Activated naive CD4-positive, alpha-beta T cell treated with anti-CD3 and anti-CD28 coated beads for 36 hours (primary cell): ENCODE results near the gene HS2ST1. TPM values are rescaled to one million over a fixed set of nuclear protein-coding genes. Genes with fewer than 3 reads are reported as not detected.
A peak's percentile ranks its signal among the peaks of the same experiment; 100 is the strongest.

Experiments used
- CTCF ChIA-PET: fragments of 350-600 bp; sonication (Branson Sonifier 250); formaldehyde crosslinking; loops from one replicate; lab custom pipeline; 2021; ENCODE audit warnings: antibody characterized with exemption; lab: Charles Lee
- DNase-seq: peaks from one replicate; pipeline ENCODE4 v3.0.0-alpha.2; 2020
- H3K27ac Mint-ChIP-seq: one replicate; pipeline ENCODE4 v1.8.0; 2021; ENCODE audit warnings: mild to moderate bottlenecking, mixed read lengths
- H3K27me3 Mint-ChIP-seq: one replicate; pipeline ENCODE4 v1.8.0; 2021; ENCODE audit warnings: low read depth, mixed read lengths
- H3K36me3 Mint-ChIP-seq: one replicate; pipeline ENCODE4 v1.8.0; 2021; ENCODE audit warnings: low read depth, mixed read lengths
- H3K4me1 Mint-ChIP-seq: one replicate; pipeline ENCODE4 v1.8.0; 2021; ENCODE audit warnings: low read depth, mixed read lengths
- H3K4me3 Mint-ChIP-seq: one replicate; pipeline ENCODE4 v1.8.0; 2021; ENCODE audit warnings: mild to moderate bottlenecking, moderate library complexity, mixed read lengths
- H3K9me3 Mint-ChIP-seq: one replicate; pipeline ENCODE4 v1.8.0; 2021; ENCODE audit warnings: mixed read lengths
- intact Hi-C: fragments of 100-400 bp; cut with micrococcal nuclease; formaldehyde crosslinking; loops from one replicate; pipeline ENCODE4 v1.15.1; 2023
- total RNA-seq, 2 experiments: library from RNA; stranded (reverse); gene quantifications; one replicate each; pipeline ENCODE4 v1.2.3, GENCODE V29; 2021

HS2ST1 gene
- total RNA-seq, 2 experiments from 2014 or later, result 11.3 to 15.5 TPM

DNA sequence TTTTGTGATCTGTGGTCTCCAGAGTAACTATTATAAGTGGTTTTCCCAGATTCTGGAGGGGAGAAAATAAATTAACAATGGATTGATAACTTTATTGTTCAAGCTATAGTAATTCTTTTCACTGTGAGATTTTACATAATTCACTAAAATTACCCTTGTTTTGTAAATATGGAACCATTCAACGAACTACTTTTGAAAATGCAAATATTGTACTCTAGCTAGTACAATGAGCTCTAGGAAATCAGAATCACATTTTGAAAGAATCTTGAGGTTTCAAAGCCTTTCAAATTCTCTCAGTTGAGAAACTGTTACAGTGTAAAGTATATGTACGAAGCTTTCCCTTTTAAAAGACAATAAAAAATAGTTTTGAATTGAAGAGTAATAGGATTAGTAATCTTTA lies 119.9 kb downstream of the HS2ST1 start:
- Mint-ChIP-seq H3K9me3 (no peaks in the 10 kb centered on the region), H3K27ac (no peak overlapping the region), H3K27me3 (no peaks in the 10 kb centered on the region), H3K4me1 (peaks cover 2% of the 10 kb centered on the region), H3K36me3 (no peaks in the 10 kb centered on the region), H3K4me3 (no peak overlapping the region)
- intact Hi-C loops, result no loop called here
- CTCF ChIA-PET, result interaction anchor here (0.6 to 2.0 kb wide), 3 partner anchors 11 to 203 kb away, joined by 3 to 8 read pairs (median 5); no protein-coding TSS in a partner anchor
- no peak for DNase-seq

DNA sequence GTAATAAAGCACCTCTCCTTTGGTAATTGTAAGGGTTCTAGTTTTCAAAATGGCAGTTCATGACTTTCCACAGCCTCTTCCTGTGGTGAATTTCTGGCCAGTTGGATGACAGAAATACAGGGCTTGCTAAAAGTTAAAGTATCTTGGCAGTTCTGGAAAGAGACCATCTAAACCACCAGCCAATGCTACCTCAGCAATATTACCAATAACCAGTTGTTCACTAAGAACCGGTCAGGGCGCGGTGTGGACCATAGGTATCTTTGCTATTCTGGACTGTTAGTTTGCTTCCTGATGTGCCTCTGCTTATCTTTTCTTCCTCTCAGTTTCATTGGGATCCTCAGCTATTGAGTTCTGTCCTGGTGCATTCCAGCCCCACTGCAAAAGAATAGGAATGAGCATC lies 124.7 kb downstream of the HS2ST1 start:
- DNase-seq, result no peak
- Mint-ChIP-seq H3K4me1 (peaks cover 17% of the 10 kb centered on the region), H3K4me3 (no peak overlapping the region), H3K27me3 (no peaks in the 10 kb centered on the region), H3K36me3 (no peaks in the 10 kb centered on the region), H3K9me3 (no peaks in the 10 kb centered on the region), H3K27ac (no peak overlapping the region)
- CTCF ChIA-PET, result no interaction called here
- intact Hi-C loops, result loop anchor here (5.0 kb wide), 1 partner anchor 657 kb away; no protein-coding TSS in a partner anchor

DNA sequence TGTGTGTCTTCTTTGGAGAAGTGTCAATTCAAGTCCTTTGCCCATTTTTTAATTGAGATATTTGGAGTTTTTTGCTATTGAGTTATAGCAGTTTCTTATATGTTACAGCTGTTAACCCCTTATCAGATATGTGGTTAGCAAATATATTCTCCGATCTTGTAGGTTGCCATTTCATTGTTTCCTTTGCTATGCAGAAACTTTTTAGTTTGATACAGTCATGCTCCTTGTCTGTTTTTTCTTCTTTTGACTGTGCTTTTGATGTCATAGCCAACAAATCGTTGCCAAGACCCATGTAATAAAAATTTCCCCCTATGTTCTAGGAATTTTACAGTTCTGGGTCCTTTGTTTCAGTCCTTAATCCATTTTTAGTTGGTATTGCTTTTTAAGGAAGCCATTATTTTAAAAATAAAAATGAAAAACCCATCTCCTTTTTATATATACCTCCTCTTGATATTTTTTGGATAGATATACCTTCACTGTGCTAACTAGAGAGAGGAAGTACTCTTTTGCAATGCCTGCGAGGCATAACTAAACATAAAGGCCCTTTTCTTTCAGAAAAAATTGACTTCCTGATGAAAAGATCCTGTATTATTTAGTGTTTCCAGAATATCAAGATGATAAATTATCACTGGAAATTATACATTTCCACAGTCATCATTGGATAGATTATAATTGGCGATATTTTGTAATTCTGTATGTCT lies 127.8 kb downstream of the HS2ST1 start:
- Mint-ChIP-seq H3K36me3 (peaks cover 4% of the 10 kb centered on the region), H3K27ac (peak overlapping the region; percentile 24), H3K27me3 (no peaks in the 10 kb centered on the region), H3K4me1 (peaks cover 37% of the 10 kb centered on the region), H3K9me3 (no peaks in the 10 kb centered on the region), H3K4me3 (peak overlapping the region; percentile 18)
- DNase-seq, result no peak
- intact Hi-C loops, result loop anchor here (10.0 kb wide), 1 partner anchor 1767 kb away; the partner anchor contains the start of gene BCL10
- CTCF ChIA-PET, result no interaction called here

DNA sequence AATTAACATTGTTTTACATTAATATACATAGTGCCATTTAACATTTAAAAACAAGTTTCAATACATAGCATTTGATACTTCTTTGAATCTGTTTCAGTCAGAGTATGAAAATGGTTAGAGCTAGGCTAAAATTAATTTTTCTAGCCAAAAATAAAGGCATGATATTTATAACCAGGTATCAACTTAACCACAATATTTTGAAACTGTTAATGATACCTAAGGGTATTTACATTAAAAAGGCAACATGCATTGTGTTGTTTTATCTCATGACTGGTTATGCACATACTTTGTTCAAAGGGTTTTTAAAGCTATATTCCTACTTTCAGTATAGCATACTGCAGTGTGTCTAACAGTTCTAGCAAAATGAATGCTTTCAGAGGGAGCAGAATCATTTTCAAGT lies 130.0 kb downstream of the HS2ST1 start:
- Mint-ChIP-seq H3K4me1 (peaks cover 39% of the 10 kb centered on the region), H3K4me3 (peak overlapping the region; percentile 18), H3K27ac (peak overlapping the region; percentile 79), H3K27me3 (no peaks in the 10 kb centered on the region), H3K36me3 (peaks cover 9% of the 10 kb centered on the region), H3K9me3 (peaks cover 4% of the 10 kb centered on the region)
- intact Hi-C loops, result loop anchor here (2.0 to 10.0 kb wide), 2 partner anchors 46 to 1770 kb away; partner anchors contain the start of gene BCL10
- CTCF ChIA-PET, result interaction anchor here (1.1 to 2.4 kb wide), 4 partner anchors 10 to 340 kb away, joined by 3 to 12 read pairs (median 4); partner anchors contain the start of gene SH3GLB1
- DNase-seq, result no peak

DNA sequence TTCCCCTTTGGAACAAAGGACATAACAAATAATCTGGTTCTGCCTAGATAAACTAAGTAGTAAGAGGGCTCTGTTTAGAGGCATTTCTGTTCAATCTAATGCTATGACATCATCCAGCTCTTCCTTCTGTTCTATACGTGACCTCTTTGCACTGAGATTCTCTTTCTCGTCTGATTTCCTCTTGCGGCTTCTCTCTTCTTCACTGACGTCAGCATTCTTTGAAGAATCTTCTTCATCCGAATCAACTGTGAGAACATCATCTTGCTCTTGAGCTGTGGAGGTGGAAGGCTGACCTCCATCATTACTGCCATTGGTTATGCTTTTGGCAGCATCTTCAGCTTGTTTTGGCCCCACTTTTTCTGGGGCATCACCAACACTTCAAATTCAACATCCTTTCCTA lies 130.4 kb downstream of the HS2ST1 start:
- H3K9me3 Mint-ChIP-seq, result peaks cover 4% of the 10 kb centered on the region
- H3K4me1 Mint-ChIP-seq, result peaks cover 40% of the 10 kb centered on the region
- peak overlapping the region; percentile 79 for H3K27ac Mint-ChIP-seq
- peaks cover 9% of the 10 kb centered on the region for H3K36me3 Mint-ChIP-seq
- peak overlapping the region; percentile 18 for H3K4me3 Mint-ChIP-seq
- intact Hi-C loops, result loop anchor here (1.0 to 10.0 kb wide), 8 partner anchors 16 to 1770 kb away; partner anchors contain the start of genes BCL10, HS2ST1, PKN2 and SELENOF
- no peaks in the 10 kb centered on the region for H3K27me3 Mint-ChIP-seq
- DNase-seq, result peak; percentile 42
- CTCF ChIA-PET, result interaction anchor here (1.1 to 2.4 kb wide), 5 partner anchors 10 to 340 kb away, joined by 3 to 12 read pairs (median 5); partner anchors contain the start of gene SH3GLB1

DNA sequence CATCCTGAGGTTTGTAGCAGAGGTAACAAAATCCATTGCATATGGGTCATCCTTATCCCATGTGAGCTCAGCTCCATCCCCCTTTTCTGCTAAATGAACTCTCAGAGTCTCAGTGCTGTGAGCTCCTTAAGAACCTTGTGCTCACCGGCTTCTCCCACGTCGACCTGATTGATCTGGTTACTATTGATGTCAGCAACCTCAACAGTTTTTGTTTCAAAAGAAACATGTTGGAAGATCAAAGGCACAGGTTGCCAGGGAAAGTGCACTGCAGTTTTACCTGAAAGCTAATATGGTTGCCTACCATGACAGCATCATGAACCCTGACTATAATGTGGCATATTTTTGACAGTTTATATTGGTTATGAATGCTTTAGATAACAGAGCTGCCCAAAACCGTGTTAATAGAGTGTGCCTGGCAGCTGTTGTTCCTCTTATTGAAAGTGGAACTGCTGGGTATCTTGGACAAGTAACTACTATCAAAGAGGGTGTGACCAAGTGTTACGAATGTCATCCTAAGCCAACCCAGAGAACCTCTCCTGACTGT lies 131.4 kb downstream of the HS2ST1 start:
- Mint-ChIP-seq H3K27me3 (no peaks in the 10 kb centered on the region), H3K4me1 (peaks cover 45% of the 10 kb centered on the region), H3K4me3 (peak overlapping the region; percentile 33), H3K36me3 (peaks cover 9% of the 10 kb centered on the region), H3K9me3 (peaks cover 4% of the 10 kb centered on the region), H3K27ac (peak overlapping the region; percentile 79)
- DNase-seq, result peak; percentile 82
- intact Hi-C loops, result loop anchor here (1.0 to 10.0 kb wide), 8 partner anchors 15 to 1771 kb away; partner anchors contain the start of genes BCL10, HS2ST1, PKN2 and SELENOF
- CTCF ChIA-PET, result interaction anchor here (1.6 to 2.4 kb wide), 3 partner anchors 9 to 38 kb away, joined by 5 to 12 read pairs (median 5); no protein-coding TSS in a partner anchor

DNA sequence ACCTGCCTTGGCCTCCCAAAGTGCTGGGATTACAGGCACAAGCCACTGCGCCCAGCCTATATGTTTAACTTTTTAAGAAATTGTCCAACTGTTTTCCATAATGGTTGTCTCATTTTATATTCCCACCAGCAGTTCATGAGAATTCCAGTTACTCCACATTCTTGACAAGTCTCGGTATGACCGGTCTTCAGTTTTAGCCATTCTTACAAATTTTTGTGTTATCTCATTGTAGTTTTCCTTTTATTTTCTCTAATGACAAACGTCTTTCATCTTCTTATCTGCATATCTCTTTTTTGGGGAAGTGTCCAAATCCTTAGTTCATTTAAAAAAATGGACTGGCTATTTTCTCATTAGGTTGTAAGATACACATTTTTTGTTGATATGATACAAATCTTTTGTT lies 132.5 kb downstream of the HS2ST1 start:
- intact Hi-C loops, result loop anchor here (5.0 to 10.0 kb wide), 2 partner anchors 1635 to 1772 kb away; partner anchors contain the start of genes BCL10 and PKN2
- H3K4me1 Mint-ChIP-seq, result peaks cover 39% of the 10 kb centered on the region
- H3K4me3 Mint-ChIP-seq, result no peak overlapping the region
- H3K27ac Mint-ChIP-seq, result no peak overlapping the region
- H3K36me3 Mint-ChIP-seq, result peaks cover 9% of the 10 kb centered on the region
- no peaks in the 10 kb centered on the region for H3K27me3 Mint-ChIP-seq
- no peak for DNase-seq
- CTCF ChIA-PET, result no interaction called here
- peaks cover 4% of the 10 kb centered on the region for H3K9me3 Mint-ChIP-seq

DNA sequence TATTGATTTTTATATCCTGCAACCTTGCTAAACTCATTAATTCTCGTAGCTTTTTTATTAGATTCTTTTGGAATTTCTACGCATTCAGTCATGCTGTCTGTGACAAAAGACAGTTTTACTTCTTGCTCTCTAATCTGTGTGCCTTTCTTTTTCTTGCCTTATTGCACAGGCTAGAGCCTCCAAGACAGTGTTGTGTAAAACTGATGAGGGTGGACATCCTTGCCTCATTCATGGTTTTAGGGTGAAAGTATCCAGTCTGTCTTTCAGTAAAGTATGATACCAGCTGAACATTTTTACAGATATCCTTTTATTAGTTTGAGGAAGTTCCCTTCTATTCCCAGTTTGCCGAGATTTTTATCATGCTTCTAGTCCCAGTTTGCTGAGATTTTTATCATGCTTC lies 133.8 kb downstream of the HS2ST1 start:
- Mint-ChIP-seq H3K27ac (no peak overlapping the region), H3K27me3 (no peaks in the 10 kb centered on the region), H3K9me3 (peaks cover 4% of the 10 kb centered on the region), H3K4me1 (peaks cover 29% of the 10 kb centered on the region), H3K4me3 (no peak overlapping the region), H3K36me3 (peaks cover 9% of the 10 kb centered on the region)
- intact Hi-C loops, result loop anchor here (5.0 to 10.0 kb wide), 2 partner anchors 1634 to 1773 kb away; partner anchors contain the start of genes BCL10 and PKN2
- CTCF ChIA-PET, result interaction anchor here (1.3 kb wide), 1 partner anchor 10 kb away, joined by 4 read pairs; no protein-coding TSS in a partner anchor
- no peak for DNase-seq

DNA sequence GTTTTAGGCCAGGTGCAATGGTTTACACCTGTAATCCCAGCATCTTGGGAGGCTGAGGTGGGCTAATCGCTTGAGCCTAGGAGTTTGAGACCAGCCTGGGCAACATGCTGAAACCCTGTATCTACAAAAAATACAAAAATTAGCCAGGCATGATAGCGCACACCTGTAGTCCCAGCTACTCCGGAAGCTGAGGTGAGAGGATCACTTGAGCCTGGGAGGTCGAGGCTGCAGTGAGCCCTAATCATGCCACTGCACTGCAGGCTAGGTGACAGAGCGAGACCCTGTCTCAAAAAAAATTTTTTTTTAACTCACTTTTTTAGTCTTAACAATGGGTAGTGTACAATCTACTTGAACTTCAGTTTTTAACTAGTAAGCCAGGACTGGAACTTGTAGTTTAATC lies 137.5 kb downstream of the HS2ST1 start:
- H3K36me3 Mint-ChIP-seq, result peaks cover 13% of the 10 kb centered on the region
- no peak overlapping the region for H3K27ac Mint-ChIP-seq

DNA sequence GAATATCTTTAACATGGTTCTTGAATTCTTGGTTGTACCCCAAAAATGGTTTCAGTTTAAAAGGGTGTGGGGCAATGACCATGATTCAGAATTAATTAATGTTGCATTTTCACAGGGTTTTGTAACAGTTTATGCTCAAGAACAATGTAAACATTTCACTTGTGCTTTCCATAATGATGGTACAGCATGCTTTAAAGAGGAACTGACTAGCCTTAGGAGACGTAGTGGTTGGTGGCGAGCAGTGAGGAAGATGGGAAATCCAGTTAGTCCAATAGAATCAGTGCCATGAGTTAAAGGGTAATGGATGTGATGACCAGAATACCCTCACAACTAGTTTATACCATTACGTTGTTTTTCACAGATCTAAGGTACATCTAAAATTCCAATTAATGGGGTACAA lies 138.0 kb downstream of the HS2ST1 start:
- H3K27ac Mint-ChIP-seq, result no peak overlapping the region
- H3K4me1 Mint-ChIP-seq, result peaks cover 10% of the 10 kb centered on the region
- no peak overlapping the region for H3K4me3 Mint-ChIP-seq
- peaks cover 10% of the 10 kb centered on the region for H3K36me3 Mint-ChIP-seq
- no peaks in the 10 kb centered on the region for H3K27me3 Mint-ChIP-seq
- DNase-seq, result no peak
- CTCF ChIA-PET, result no interaction called here
- intact Hi-C loops, result no loop called here
- peaks cover 11% of the 10 kb centered on the region for H3K9me3 Mint-ChIP-seq

More for the DNA sequence above, 137.5 kb downstream of the HS2ST1 start:
- H3K27me3 Mint-ChIP-seq, result no peaks in the 10 kb centered on the region
- CTCF ChIA-PET, result interaction anchor here (0.6 kb wide), 1 partner anchor 23 kb away, joined by 3 read pairs; no protein-coding TSS in a partner anchor
- no peak overlapping the region for H3K4me3 Mint-ChIP-seq
- intact Hi-C loops, result no loop called here
- peaks cover 10% of the 10 kb centered on the region for H3K4me1 Mint-ChIP-seq
- peaks cover 11% of the 10 kb centered on the region for H3K9me3 Mint-ChIP-seq
- no peak for DNase-seq

DNA sequence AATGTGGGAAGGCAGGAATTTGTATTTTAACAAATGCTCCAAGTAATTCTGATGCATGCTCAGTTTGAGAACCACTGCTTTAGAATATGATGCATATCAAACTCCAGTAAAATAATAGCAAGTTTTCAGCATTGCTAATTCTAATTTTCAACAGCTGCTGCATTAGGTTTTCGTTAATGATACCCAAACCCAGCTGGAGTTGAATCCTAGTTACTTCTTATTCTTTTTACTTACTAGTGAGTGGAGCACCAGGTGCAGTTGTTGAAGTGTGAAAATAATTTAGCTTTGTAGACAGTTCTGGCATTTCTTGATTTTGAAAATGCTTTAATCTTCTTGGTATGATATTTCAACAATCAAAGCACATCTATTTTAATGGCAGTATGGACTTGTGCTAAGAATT lies 138.5 kb downstream of the HS2ST1 start:
- peaks cover 11% of the 10 kb centered on the region for H3K9me3 Mint-ChIP-seq
- peaks cover 8% of the 10 kb centered on the region for H3K36me3 Mint-ChIP-seq
- no peak overlapping the region for H3K4me3 Mint-ChIP-seq
- CTCF ChIA-PET, result interaction anchor here (1.8 kb wide), 1 partner anchor 31 kb away, joined by 4 read pairs; no protein-coding TSS in a partner anchor
- no peak for DNase-seq
- no peak overlapping the region for H3K27ac Mint-ChIP-seq
- peaks cover 12% of the 10 kb centered on the region for H3K4me1 Mint-ChIP-seq
- intact Hi-C loops, result no loop called here
- H3K27me3 Mint-ChIP-seq, result no peaks in the 10 kb centered on the region

DNA sequence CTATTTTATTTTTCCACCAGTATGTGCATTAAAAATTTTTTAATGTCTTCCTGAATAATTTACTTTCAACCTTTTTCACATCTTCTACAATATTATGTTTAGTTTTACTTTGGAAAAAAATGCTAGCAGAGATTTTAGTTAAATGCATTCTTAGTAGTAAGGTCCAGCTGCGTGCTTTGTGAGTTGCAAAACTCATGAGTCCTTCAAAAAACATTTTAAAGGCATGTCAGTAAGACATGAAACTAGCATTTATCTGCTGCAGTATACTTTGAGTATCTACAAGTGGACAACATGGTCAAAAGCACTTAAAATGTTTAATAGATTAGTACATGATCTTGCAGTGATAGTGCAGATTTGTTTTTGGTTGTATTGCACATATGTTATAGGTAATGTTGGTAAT lies 139.0 kb downstream of the HS2ST1 start:
- intact Hi-C loops, result no loop called here
- CTCF ChIA-PET, result interaction anchor here (1.8 kb wide), 1 partner anchor 31 kb away, joined by 4 read pairs; no protein-coding TSS in a partner anchor
- Mint-ChIP-seq H3K36me3 (peaks cover 5% of the 10 kb centered on the region), H3K4me1 (peaks cover 15% of the 10 kb centered on the region), H3K9me3 (peaks cover 8% of the 10 kb centered on the region), H3K27me3 (no peaks in the 10 kb centered on the region), H3K27ac (no peak overlapping the region), H3K4me3 (no peak overlapping the region)
- DNase-seq, result no peak
